Glutamatergic neuron (in vitro differentiated cells): Measurements from ENCODE around the gene PPP1R1B. TPM values are rescaled to one million over a fixed set of nuclear protein-coding genes. Genes with fewer than 3 reads are reported as not detected.
A peak's percentile ranks its signal among the peaks of the same experiment; 100 is the strongest.

Source experiments
- DNase-seq: peaks from one replicate; pipeline ENCODE4 v3.0.0; 2022
- H3K27ac Mint-ChIP-seq: one replicate; pipeline ENCODE4 v1.8.0; 2020; ENCODE audit warnings: mild to moderate bottlenecking, mixed read lengths, inconsistent platforms; ENCODE audit not compliant: unreplicated experiment
- H3K27me3 Mint-ChIP-seq: one replicate; pipeline ENCODE4 v1.8.0; 2020; ENCODE audit warnings: mild to moderate bottlenecking, moderate library complexity, mixed read lengths, inconsistent platforms; ENCODE audit not compliant: unreplicated experiment
- H3K36me3 Mint-ChIP-seq: one replicate; pipeline ENCODE4 v1.8.0; 2020; ENCODE audit warnings: mild to moderate bottlenecking, mixed read lengths, inconsistent platforms; ENCODE audit not compliant: unreplicated experiment
- H3K4me1 Mint-ChIP-seq: one replicate; pipeline ENCODE4 v1.8.0; 2020; ENCODE audit warnings: mild to moderate bottlenecking, low read depth, mixed read lengths, inconsistent platforms; ENCODE audit not compliant: unreplicated experiment
- H3K4me3 Mint-ChIP-seq: one replicate; pipeline ENCODE4 v1.8.0; 2020; ENCODE audit warnings: mild to moderate bottlenecking, mixed read lengths, inconsistent platforms; ENCODE audit not compliant: unreplicated experiment
- H3K9me3 Mint-ChIP-seq: one replicate; pipeline ENCODE4 v1.8.0; 2020; ENCODE audit warnings: mild to moderate bottlenecking, moderate library complexity, mixed read lengths, inconsistent platforms; ENCODE audit not compliant: unreplicated experiment
- total RNA-seq: library from RNA; stranded (reverse); fragmentation: NEBNext Ultra II Directional; extraction: Animal tissue kit (Norgen Biotek cat#: 25700); gene quantifications from one replicate; pipeline ENCODE4 v1.2.1, GENCODE V29; 2021; ENCODE audit not compliant: unreplicated experiment
- TF ChIP-seq, protein P1 (sequence below): fragments of 200-600 bp; sonication (generic); IDR thresholded peaks from one replicate; pipeline ENCODE4 v1.5.0; 2021; ENCODE audit not compliant: partially characterized antibody, unreplicated experiment

PPP1R1B gene
- total RNA-seq, 1 donor from 2014 or later: not detected

DNA sequence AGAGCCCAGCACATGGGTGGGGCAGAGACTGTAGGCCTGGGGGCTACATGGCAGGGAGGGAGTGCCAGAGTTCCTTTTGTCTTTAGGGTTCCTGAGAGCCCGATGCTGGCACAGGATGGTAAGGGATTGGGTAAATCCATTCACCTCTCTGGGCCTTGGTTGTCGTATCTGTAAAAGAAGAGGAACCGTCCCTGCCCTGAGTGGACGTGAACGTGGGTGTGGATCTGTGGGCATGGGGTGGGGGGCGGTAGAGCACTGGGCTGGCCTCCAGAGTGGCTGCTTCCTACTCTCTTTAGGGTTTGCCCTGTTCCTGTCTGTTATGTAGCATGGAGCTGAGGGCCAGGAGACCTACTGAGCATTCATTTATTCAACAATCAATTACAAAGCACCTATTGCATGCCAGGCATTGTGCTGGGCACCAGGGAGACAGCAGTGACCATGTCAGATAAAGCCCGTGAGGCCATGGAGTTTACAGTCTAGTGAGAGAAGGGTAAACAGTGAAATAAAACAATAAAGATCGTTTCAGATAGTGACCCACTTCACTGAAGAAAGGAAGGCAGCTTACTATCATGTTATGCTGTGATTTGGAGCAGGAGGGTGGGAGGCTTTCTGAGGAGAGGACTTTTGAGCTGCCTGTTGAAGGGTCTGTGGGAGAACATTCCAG, 25.3 kb downstream of the PPP1R1B start:
- peaks cover 5% of the 10 kb centered on the region for H3K9me3 Mint-ChIP-seq
- peaks cover 12% of the 10 kb centered on the region for H3K27me3 Mint-ChIP-seq
- peaks cover 2% of the 10 kb centered on the region for H3K4me1 Mint-ChIP-seq
- DNase-seq: no peak
- no peak overlapping the region for H3K4me3 Mint-ChIP-seq
- peak overlapping the region; percentile 17 for H3K27ac Mint-ChIP-seq
- no peaks in the 10 kb centered on the region for H3K36me3 Mint-ChIP-seq
- TF ChIP-seq, protein P1, sequence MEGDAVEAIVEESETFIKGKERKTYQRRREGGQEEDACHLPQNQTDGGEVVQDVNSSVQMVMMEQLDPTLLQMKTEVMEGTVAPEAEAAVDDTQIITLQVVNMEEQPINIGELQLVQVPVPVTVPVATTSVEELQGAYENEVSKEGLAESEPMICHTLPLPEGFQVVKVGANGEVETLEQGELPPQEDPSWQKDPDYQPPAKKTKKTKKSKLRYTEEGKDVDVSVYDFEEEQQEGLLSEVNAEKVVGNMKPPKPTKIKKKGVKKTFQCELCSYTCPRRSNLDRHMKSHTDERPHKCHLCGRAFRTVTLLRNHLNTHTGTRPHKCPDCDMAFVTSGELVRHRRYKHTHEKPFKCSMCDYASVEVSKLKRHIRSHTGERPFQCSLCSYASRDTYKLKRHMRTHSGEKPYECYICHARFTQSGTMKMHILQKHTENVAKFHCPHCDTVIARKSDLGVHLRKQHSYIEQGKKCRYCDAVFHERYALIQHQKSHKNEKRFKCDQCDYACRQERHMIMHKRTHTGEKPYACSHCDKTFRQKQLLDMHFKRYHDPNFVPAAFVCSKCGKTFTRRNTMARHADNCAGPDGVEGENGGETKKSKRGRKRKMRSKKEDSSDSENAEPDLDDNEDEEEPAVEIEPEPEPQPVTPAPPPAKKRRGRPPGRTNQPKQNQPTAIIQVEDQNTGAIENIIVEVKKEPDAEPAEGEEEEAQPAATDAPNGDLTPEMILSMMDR: no peak

DNA sequence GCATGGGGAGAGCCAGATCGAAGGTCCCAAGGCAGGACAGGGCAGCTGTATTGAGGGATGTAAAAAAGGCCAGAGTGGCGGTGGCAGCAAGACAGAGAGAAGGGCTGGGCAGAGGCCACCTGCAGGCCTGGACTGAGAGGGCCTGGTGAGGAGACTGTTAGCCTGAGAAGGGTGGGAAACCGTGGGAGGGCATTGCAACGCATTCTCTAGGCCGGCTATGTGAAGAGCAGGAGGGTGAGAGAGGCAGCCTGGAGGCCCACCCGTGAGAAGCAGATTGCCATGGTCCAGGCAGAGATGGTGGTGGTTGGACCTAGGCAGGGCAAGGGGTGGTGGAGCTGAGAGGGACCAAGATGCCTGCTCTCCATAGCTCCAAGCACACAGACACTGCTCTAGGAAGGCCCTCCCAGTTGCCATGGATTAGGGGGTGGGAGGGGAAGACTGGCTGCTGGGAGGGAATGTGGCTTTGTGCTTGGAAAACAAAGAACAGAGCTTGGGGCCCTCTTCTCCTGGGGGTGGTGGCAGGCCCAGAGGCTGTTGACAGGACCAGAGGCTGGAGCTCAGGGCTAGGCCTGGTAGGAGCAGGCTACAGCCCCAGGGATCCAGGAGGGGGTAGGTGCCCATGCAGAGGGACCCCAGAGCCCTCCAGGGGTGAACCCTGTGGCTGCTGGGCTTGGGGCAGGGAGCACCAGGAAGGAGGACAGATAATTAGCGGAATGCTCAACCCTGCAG, 26.0 kb downstream of the PPP1R1B start:
- DNase-seq: no peak
- H3K27ac Mint-ChIP-seq: peak overlapping the region; percentile 17
- H3K36me3 Mint-ChIP-seq: no peaks in the 10 kb centered on the region
- no peak overlapping the region for H3K4me3 Mint-ChIP-seq
- H3K9me3 Mint-ChIP-seq: peaks cover 5% of the 10 kb centered on the region
- peaks cover 2% of the 10 kb centered on the region for H3K4me1 Mint-ChIP-seq
- peaks cover 12% of the 10 kb centered on the region for H3K27me3 Mint-ChIP-seq
- TF ChIP-seq, protein P1: no peak

DNA sequence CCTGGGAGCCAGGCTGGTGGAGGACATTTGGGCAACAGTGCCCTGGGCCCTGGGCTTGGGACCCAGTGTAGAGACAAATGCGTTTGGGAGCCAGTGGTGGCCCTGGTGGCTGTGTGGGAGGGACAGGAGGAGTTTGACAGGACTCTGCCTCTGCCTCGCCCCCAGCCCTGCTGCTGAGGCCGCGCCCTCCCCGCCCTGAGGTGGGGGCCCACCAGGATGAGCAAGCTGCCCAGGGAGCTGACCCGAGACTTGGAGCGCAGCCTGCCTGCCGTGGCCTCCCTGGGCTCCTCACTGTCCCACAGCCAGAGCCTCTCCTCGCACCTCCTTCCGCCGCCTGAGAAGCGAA, 26.5 kb downstream of the PPP1R1B start:
- H3K27ac Mint-ChIP-seq: no peak overlapping the region
- DNase-seq: no peak
- TF ChIP-seq, protein P1: no peak
- peaks cover 12% of the 10 kb centered on the region for H3K27me3 Mint-ChIP-seq
- no peaks in the 10 kb centered on the region for H3K36me3 Mint-ChIP-seq
- H3K4me3 Mint-ChIP-seq: no peak overlapping the region
- H3K4me1 Mint-ChIP-seq: peaks cover 2% of the 10 kb centered on the region
- H3K9me3 Mint-ChIP-seq: peaks cover 5% of the 10 kb centered on the region

GRCh38 chr17:39653662-39654331, 27.0 kb downstream of the PPP1R1B start:
- Mint-ChIP-seq H3K9me3 (peaks cover 4% of the 10 kb centered on the region), H3K27me3 (peaks cover 12% of the 10 kb centered on the region), H3K36me3 (no peaks in the 10 kb centered on the region), H3K4me3 (peak overlapping the region; percentile 25), H3K4me1 (no peaks in the 10 kb centered on the region), H3K27ac (no peak overlapping the region)
- TF ChIP-seq, protein P1: peak; percentile 78
- DNase-seq: peak; percentile 87
